Endometrial microvascular endothelial cells (primary cell): ENCODE measurements around the gene ACSS1. TPM values are rescaled to one million over a fixed set of nuclear protein-coding genes. Genes with fewer than 3 reads are reported as not detected.

Source experiments
- in situ Hi-C: cut with HindIII; loops from 2 replicates; pipeline ENCODE4 v1.10.0; 2017; ENCODE audit warnings: low sequenced_read_pairs, low pct_unique_long_range_greater_than_20kb; ENCODE audit errors: inconsistent ontology term
- total RNA-seq: library from RNA; depleted of rRNA; stranded (reverse); fragments of >200 nt; gene quantifications from one replicate; pipeline ENCODE4 v1.2.3, GENCODE V29; 2015; ENCODE audit errors: inconsistent ontology term

The ACSS1 gene
- total RNA-seq, 1 donor from 2014 or later, result 4.5 TPM

DNA sequence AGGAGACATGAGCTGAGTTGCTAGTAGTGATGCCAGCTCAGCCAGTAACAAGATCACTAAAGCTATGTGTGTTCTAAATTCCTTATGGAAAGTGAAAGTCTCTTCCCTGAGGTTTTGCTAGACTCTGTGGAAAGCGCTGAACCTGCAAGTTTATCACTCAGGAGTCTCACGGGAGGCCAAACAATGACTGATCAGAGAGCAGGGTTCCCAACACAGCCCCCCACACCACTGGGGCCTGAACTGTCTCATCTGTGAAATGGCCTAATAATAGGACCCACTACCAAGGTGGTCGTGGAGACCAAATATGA, 19.9 kb downstream of the ACSS1 start:
- in situ Hi-C loops, result no loop called here

DNA sequence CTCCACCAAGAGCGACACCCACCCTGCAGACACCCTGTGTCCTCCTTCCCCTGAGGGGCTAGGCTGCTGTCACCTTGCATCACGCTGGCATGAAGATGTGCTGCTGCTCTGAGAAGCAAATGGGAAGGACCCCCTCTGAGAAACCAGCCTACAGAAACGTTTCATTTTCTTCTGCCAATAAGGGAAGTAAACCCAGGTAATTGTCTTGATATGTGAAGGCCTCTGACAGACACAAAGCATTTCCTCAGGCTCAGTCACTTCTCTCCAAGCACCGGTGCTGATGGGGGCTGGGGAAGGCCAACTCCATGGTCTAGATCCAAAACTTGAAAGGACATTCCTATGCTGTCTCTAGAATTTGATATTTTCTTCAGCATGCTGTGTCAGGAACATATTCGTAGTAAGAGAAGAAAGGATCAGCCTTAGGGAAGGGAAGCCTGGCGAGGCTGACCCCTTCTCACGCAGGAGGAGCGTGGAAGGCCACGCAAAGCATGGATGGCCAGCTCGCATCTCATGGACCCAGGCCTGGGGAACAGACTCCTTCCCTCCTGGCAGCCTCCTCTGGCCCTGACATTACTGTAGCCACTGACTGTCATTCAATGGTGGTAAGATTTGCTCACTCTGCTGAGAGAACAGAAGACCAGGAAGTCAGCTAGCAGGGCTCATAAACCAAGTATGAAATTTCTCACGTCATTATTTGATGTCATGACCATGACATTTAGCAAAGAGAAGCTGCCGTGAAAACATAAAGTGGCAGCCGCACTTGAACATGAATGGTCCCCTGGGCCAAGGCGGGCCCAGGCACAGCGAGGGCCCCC, 20.4 kb downstream of the ACSS1 start:
- in situ Hi-C loops, result no loop called here

GRCh38 chr20:25036331-25036936, 21.5 kb downstream of the ACSS1 start:
- in situ Hi-C loops, result no loop called here

GRCh38 chr20:25035921-25036320, 22.0 kb downstream of the ACSS1 start:
- in situ Hi-C loops, result no loop called here

DNA sequence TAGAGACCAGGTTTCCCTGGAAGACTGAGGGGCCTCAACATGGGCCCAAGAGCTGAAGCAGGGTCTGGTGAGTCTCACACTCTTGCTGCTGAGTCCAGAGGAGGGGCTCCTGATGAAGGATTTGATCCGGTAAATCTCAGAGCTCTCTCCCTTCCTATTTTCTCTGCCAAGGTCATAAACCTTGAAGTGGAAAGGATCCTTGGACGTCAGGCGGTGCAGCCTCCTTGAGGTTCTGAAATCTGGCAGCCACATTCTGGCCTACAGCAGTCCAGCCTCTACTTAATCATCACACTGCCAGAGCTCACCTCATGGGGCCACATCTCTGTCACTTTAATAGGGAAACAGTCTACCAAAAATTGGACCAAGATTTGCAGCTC, 24.0 kb downstream of the ACSS1 start:
- in situ Hi-C loops, result no loop called here

DNA sequence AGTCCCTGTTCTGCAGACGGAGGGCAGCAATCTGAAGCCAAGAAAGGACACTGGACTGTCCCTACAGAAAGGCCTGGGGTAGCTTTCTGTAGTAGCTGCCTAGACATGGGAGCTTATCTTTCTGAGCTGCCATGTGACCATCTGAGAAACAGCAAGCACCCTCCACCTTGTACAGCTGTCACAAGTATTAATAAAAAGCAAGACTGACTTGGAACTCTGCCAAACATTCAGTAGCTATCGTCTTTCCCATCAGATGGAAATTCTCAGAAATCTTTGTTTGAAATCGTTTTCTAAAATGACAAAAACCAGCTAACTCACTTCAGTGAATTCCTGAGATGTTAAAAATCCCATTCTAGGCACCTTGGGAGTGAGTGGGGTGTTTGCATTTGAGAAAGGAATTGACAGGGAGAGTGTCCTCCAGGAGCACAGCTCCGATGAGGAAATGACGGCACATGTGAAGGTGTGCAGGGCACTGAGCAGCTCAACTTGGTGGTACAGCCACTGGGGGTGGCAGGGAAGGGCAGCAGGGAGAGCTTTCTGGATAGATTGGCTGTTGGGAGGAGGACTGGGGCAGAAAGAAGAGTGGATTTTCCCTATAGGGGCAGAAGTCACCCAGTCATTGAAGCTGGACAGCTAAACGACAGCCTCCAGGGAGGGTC, 24.5 kb downstream of the ACSS1 start:
- in situ Hi-C loops, result no loop called here

GRCh38 chr20:25032478-25033264, 25.3 kb downstream of the ACSS1 start:
- in situ Hi-C loops, result no loop called here

GRCh38 chr20:25032065-25032477, 25.9 kb downstream of the ACSS1 start:
- in situ Hi-C loops, result no loop called here

DNA sequence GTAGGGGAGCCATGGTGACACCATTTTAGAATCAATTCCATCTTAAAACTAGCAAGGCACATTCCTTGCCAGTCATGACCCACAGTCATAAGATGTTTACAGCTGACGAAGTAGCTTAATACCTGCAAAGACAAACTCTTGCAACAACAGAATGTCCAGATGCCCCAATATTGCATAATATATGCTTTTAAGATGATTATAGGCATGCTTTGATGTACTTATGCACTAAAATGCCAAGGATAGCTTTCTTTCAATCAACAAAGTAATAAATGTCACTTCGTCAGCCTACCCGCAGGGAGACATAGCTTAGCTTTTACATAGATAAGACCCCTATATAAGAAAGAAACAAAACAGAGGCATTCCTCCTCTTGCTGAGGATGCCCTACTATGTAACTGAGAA, 26.7 kb downstream of the ACSS1 start:
- in situ Hi-C loops, result no loop called here

- in situ Hi-C loops, result no loop called here
Observed at GRCh38 chr20:25030649-25031207, 27.2 kb downstream of the ACSS1 start.

- in situ Hi-C loops, result no loop called here
Observed at GRCh38 chr20:25030007-25030648, 27.8 kb downstream of the ACSS1 start.

GRCh38 chr20:25025986-25026605, 31.8 kb downstream of the ACSS1 start:
- in situ Hi-C loops, result no loop called here

DNA sequence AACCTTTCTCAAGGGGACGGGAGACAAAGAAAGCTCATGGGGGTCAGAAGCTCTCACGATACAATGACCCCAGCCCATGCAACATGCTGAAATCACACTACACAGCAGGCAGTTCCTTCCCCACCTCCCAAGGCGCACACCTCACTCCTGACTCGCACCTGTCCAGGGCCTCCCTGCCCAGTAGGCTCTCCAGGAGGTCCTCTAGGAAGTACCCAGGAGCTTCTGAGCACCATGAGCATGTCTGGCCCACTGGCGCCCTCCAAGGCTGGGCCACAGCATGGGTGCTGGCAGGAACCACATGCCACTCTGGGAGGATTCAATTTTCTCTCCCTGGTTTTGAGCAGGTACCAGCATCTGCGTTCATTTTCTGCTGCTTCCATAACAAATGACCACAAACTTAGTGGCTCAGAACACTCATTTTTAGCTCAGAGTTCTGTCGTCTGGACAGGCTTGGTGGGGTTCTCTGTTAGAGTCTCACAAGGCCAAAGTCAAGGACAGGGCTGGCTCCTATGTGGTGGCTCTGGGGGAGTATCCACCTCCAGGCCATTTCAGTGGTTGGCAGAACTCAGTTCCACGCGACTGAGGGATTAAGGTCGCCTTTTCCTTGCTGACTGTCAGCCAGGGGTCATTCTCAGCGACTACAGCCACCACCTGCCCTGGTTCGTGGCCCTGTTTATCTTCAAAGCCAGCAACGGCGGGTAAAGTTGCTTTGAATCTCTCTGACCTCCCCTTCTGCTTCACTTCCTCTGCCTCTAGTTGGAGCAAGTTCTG, 32.7 kb downstream of the ACSS1 start:
- in situ Hi-C loops, result no loop called here

DNA sequence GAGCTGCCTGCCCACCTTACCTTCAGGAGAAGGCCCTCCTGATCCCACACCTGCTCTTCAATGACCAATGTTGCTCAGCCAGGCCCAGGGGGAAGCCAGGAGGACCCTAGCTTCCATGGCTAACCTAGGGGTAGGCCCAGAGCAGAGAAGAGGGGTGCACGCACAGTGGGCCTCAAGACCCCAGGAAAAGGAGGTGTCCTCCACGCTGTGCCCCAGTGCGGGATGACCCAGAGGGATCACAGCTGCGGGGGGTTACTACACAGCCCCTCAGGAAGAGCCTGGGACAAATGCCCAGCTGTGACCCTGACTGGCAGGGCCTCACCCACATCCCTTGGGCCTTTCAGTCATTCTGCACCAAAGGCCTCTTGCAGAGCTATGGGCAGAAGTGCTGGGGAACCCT, 33.8 kb downstream of the ACSS1 start:
- in situ Hi-C loops, result no loop called here

GRCh38 chr20:25023356-25023755, 34.6 kb downstream of the ACSS1 start:
- in situ Hi-C loops, result no loop called here

GRCh38 chr20:25022680-25023079, 35.3 kb downstream of the ACSS1 start:
- in situ Hi-C loops, result no loop called here

DNA sequence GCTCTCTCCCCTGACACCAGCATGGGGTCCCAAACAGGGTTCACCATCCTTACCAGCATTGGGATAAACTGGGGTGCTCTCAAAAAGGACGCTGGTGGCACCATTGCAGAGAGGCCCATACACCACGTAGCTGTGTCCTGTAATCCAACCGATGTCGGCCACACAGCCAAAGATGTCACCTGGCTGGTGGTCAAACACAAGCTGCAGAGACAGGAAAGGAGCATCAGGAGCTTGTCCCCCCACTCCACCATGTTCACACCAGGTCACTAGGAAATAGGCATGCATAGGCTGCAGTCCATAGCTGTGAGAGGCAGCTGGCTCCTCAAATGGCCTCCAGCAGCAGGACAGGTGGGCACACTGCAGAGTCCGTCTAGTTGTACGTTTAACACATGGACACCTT, 36.6 kb downstream of the ACSS1 start:
- in situ Hi-C loops, result no loop called here

GRCh38 chr20:25020901-25021301, 37.0 kb downstream of the ACSS1 start:
- in situ Hi-C loops, result no loop called here
